AG04450 (cell line): ENCODE measurements around the gene CHD9. TPM values are rescaled to one million over a fixed set of nuclear protein-coding genes. Genes with fewer than 3 reads are reported as not detected.
"Not testable (repeated sequence)": the region's sequence is repeated elsewhere in the genome, so short reads cannot be mapped to it uniquely, and the experiment has no call there.

Experiments
- CTCF ChIA-PET: fragments of 300-600, 350-600 bp; formaldehyde crosslinking; extraction: SDS; loops from one replicate; lab custom pipeline; 2022; ENCODE audit warnings: antibody characterized with exemption, inconsistent platforms; lab: Charles Lee
- POLR2A ChIA-PET: fragments of 350-600 bp; formaldehyde crosslinking; extraction: SDS; loops from one replicate; lab custom pipeline; 2021; ENCODE audit warnings: antibody characterized with exemption, inconsistent platforms; lab: Yijun Ruan, JAX
- DNase-seq: peaks from one replicate; pipeline ENCODE4 v3.0.0-alpha.2; 2011; ENCODE audit warnings: low read depth, low spot score
- H3K27ac ChIP-seq: one replicate; pipeline ENCODE4 v1.5.1; 2012; ENCODE audit warnings: low read depth, low read length, control low read depth
- H3K27me3 ChIP-seq: one replicate; pipeline ENCODE4 v1.6.0; 2012; ENCODE audit warnings: low read length; ENCODE audit not compliant: control insufficient read depth, insufficient read depth
- H3K4me3 ChIP-seq: 2 replicates; pipeline ENCODE4 v1.5.1; 2011; ENCODE audit warnings: mild to moderate bottlenecking, low read depth, low read length, control low read depth
- H3K9me3 ChIP-seq: 2 replicates; pipeline ENCODE4 v1.5.1; 2012; ENCODE audit warnings: low read length; ENCODE audit not compliant: control insufficient read depth, insufficient read depth
- CTCF ChIP-seq: IDR thresholded peaks from 2 replicates; pipeline ENCODE4 v1.5.1; 2011; ENCODE audit warnings: low read depth, low read length, control low read depth, inconsistent platforms
- polyA plus RNA-seq: library from polyadenylated mRNA; depleted of rRNA; stranded (reverse); fragments of >200 nt; gene quantifications from 2 replicates; pipeline ENCODE4 v1.2.3, GENCODE V29; 2011

The CHD9 gene
- polyA plus RNA-seq, 1 experiment: 42.6 TPM

GRCh38 chr16:53320992-53321391, 266.2 kb downstream of the CHD9 start:
- CTCF ChIA-PET: no interaction called here
- H3K27me3 ChIP-seq: no peaks in the 10 kb centered on the region
- no peak for DNase-seq
- H3K9me3 ChIP-seq: no peaks in the 10 kb centered on the region
- H3K27ac ChIP-seq: no peak overlapping the region
- no peak for TF ChIP-seq CTCF
- H3K4me3 ChIP-seq: no peak overlapping the region
- POLR2A ChIA-PET: no interaction called here

- no peak for DNase-seq
- POLR2A ChIA-PET: no interaction called here
- Histone ChIP-seq H3K27ac (no peak overlapping the region), H3K27me3 (no peaks in the 10 kb centered on the region), H3K9me3 (no peaks in the 10 kb centered on the region), H3K4me3 (no peak overlapping the region)
- CTCF ChIA-PET: interaction anchor here (1.1 kb wide), 1 partner anchor 40 kb away, joined by 4 read pairs; no protein-coding TSS in a partner anchor
- TF ChIP-seq CTCF: no peak
Observed at GRCh38 chr16:53323924-53324323, 269.1 kb downstream of the CHD9 start.

- CTCF ChIA-PET: interaction anchor here (0.6 kb wide), 1 partner anchor 75 kb away, joined by 3 read pairs; no protein-coding TSS in a partner anchor
- H3K27me3 ChIP-seq, H3K4me3 ChIP-seq, H3K9me3 ChIP-seq, H3K27ac ChIP-seq, DNase-seq, POLR2A ChIA-PET: not testable (repeated sequence)
Observed at GRCh38 chr16:53330991-53331390, 276.2 kb downstream of the CHD9 start.

- DNase-seq: no peak
- ChIA-PET CTCF (no interaction called here), POLR2A (no interaction called here)
- Histone ChIP-seq H3K4me3 (no peak overlapping the region), H3K27ac (no peak overlapping the region), H3K27me3 (no peaks in the 10 kb centered on the region), H3K9me3 (no peaks in the 10 kb centered on the region)
- TF ChIP-seq CTCF: no peak
Observed at GRCh38 chr16:53334581-53334980, 279.8 kb downstream of the CHD9 start.

GRCh38 chr16:53337294-53337693, 282.5 kb downstream of the CHD9 start:
- TF ChIP-seq CTCF: no peak
- H3K9me3 ChIP-seq: no peaks in the 10 kb centered on the region
- no peaks in the 10 kb centered on the region for H3K27me3 ChIP-seq
- CTCF ChIA-PET: no interaction called here
- no peak for DNase-seq
- H3K27ac ChIP-seq: no peak overlapping the region
- no peak overlapping the region for H3K4me3 ChIP-seq
- POLR2A ChIA-PET: no interaction called here

- Histone ChIP-seq H3K27me3 (no peaks in the 10 kb centered on the region), H3K9me3 (no peaks in the 10 kb centered on the region), H3K4me3 (no peak overlapping the region), H3K27ac (no peak overlapping the region)
- DNase-seq: no peak
- TF ChIP-seq CTCF: no peak
- ChIA-PET POLR2A (no interaction called here), CTCF (no interaction called here)
Observed at GRCh38 chr16:53341792-53342191, 287.0 kb downstream of the CHD9 start.
